Lower leg skin (tissue), 3 donors: Measurements from ENCODE around the gene N4BP2L1.

Experiments used
- CTCF ChIP-seq, 3 donors: fragments of 450-650 bp; IDR thresholded peaks; one replicate each; pipeline ENCODE4 v1.5.1; 2016; ENCODE audit warnings: antibody characterized with exemption in 3 of 3, mild to moderate bottlenecking in 3 of 3, moderate library complexity in 2 of 3
- POLR2A ChIP-seq, 2 donors: fragments of 450-650 bp; IDR thresholded peaks; one replicate each; pipeline ENCODE4 v1.6.1; 2016 to 2017; ENCODE audit warnings: antibody characterized with exemption in 2 of 2, mild to moderate bottlenecking in 1 of 2, moderate library complexity in 1 of 2

- no peak for TF ChIP-seq POLR2A (IDR thresholded peaks at IDR 0.05)
- TF ChIP-seq CTCF (IDR thresholded peaks at IDR 0.05), result no peak
These were observed 42.5 kb downstream of the N4BP2L1 start for GRCh38 chr13:32385410-32385809.
